Measurements from ENCODE around the gene SYTL5.

Gene SYTL5

DNA sequence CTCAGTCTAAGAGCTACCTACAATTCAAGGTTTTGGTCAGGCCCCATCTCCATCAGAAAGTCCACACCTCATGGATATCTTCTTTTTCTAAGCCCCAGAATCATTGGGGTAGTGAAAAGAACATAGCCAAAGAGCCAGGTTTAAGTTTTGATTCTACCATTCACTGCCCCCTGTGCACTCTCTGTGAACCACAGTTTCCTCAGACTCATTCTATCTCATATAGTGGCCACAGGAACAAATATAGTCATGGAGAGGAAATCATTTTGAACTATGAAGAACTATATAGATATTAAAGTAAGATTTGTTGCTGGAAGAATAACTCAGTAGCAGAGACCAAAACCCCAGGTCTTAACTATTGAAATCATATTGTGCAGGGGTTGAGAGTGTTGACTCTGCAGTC, 3.3 kb downstream of the SYTL5 start:
- Histone ChIP-seq H4K91ac (ENCODE audit: low read depth, low read length, poor library complexity) (no peak overlapping the region), H2BK120ac (ENCODE audit: low read depth, low read length) (no peak overlapping the region), H2BK12ac (ENCODE audit: low read length) (no peak overlapping the region), H3K27me3 (ENCODE audit: control insufficient read depth in 3 of 3, insufficient read depth in 3 of 3, low read depth in 1 of 3, low read length in 3 of 3) (peaks cover 0 to 2% (median 0%) of the 10 kb centered on the region in 3 experiments), H3K4me3 (ENCODE audit: low read length in 2 of 2) (no peak overlapping the region), H3K36me3 (replicated peaks in 1 of 2; ENCODE audit: control insufficient read depth in 2 of 2, insufficient read depth in 2 of 2, low read length in 2 of 2) (no peaks in the 10 kb centered on the region), H3K9me3 (replicated peaks in 1 of 2; ENCODE audit: control insufficient read depth in 2 of 2, insufficient read depth in 1 of 2, low read depth in 1 of 2, low read length in 2 of 2) (no peaks in the 10 kb centered on the region), H3K18ac (ENCODE audit: low read length) (no peak overlapping the region), H3K14ac (ENCODE audit: low read length) (no peak overlapping the region), H2BK5ac (ENCODE audit: low read length) (no peak overlapping the region), H3K79me1 (ENCODE audit: low read depth, low read length) (no peaks in the 10 kb centered on the region), H2AFZ (ENCODE audit: low read length) (no peak overlapping the region), H2BK15ac (ENCODE audit: low read length) (no peak overlapping the region), H3K4me2 (ENCODE audit: insufficient read depth, low read length, poor library complexity, severe bottlenecking) (no peak overlapping the region), H3K23ac (ENCODE audit: low read depth, low read length, poor library complexity) (no peak overlapping the region), H3K9ac (ENCODE audit: low read depth, low read length, poor library complexity) (no peak overlapping the region), H3K4ac (ENCODE audit: low read length) (no peak overlapping the region), H4K8ac (ENCODE audit: low read depth, low read length) (no peak overlapping the region), H2AK5ac (ENCODE audit: low read depth, low read length) (no peak overlapping the region), H3K4me1 (ENCODE audit: control insufficient read depth in 2 of 2, insufficient read depth in 1 of 2, low read depth in 1 of 2, low read length in 2 of 2) (no peaks in the 10 kb centered on the region), H3K27ac (replicated peaks; ENCODE audit: low read length) (no peak overlapping the region)
- DNase-seq (ENCODE audit: low spot score), result no peak

DNA sequence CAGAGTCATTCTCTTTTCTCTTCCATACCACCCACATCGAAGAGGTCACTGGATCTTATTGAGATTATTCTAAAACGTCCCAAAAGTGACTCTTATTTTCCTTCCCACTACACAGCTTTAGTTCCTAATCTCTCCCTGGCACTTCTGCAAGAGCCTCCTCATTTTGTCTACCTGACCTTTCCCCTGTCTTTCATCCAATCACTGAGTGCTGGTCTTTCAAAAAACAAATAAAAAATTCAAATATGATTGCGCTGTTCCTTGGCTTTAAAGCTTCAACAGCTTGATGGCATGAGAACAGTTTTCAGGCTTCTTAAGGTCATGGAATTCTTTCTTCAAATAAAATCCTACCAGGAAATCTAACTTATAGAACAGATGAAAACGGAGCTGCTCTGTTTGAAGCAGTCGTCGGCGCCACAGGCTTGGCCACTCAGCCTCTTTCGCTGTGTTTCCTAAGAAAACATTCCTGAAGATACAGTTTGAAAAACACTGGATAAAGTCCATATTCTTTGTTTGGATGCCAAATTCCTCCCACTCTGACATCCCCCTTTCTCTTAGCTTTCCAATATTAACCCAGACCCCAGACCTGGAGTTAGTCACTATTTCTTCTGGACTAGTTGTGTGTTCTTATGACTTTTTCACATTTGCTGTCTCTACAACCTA, 12.5 kb downstream of the SYTL5 start:
- Histone ChIP-seq H3K18ac (ENCODE audit: low read length) (no peak overlapping the region), H2BK12ac (ENCODE audit: low read length) (no peak overlapping the region), H3K4ac (ENCODE audit: low read length) (no peak overlapping the region), H3K9ac (ENCODE audit: low read depth, low read length, poor library complexity) (no peak overlapping the region), H3K4me2 (ENCODE audit: insufficient read depth, low read length, poor library complexity, severe bottlenecking) (no peak overlapping the region), H2BK120ac (ENCODE audit: low read depth, low read length) (no peak overlapping the region), H2AK5ac (ENCODE audit: low read depth, low read length) (no peak overlapping the region), H3K27me3 (ENCODE audit: control insufficient read depth in 3 of 3, insufficient read depth in 3 of 3, low read depth in 1 of 3, low read length in 3 of 3) (no peaks in the 10 kb centered on the region), H4K8ac (ENCODE audit: low read depth, low read length) (no peak overlapping the region), H3K79me1 (ENCODE audit: low read depth, low read length) (no peaks in the 10 kb centered on the region), H3K27ac (replicated peaks; ENCODE audit: low read length) (no peak overlapping the region), H3K14ac (ENCODE audit: low read length) (no peak overlapping the region), H2AFZ (ENCODE audit: low read length) (no peak overlapping the region), H3K36me3 (replicated peaks in 1 of 2; ENCODE audit: control insufficient read depth in 2 of 2, insufficient read depth in 2 of 2, low read length in 2 of 2) (no peaks in the 10 kb centered on the region), H3K23ac (ENCODE audit: low read depth, low read length, poor library complexity) (no peak overlapping the region), H3K4me3 (ENCODE audit: low read length in 2 of 2) (no peak overlapping the region), H3K9me3 (replicated peaks in 1 of 2; ENCODE audit: control insufficient read depth in 2 of 2, insufficient read depth in 1 of 2, low read depth in 1 of 2, low read length in 2 of 2) (no peaks in the 10 kb centered on the region), H4K91ac (ENCODE audit: low read depth, low read length, poor library complexity) (no peak overlapping the region), H3K4me1 (ENCODE audit: control insufficient read depth in 2 of 2, insufficient read depth in 1 of 2, low read depth in 1 of 2, low read length in 2 of 2) (no peaks in the 10 kb centered on the region), H2BK15ac (ENCODE audit: low read length) (no peak overlapping the region), H2BK5ac (ENCODE audit: low read length) (no peak overlapping the region)
- no CpG with 5 or more reads among the region's 8 CpGs for WGBS, 2 donors (ENCODE audit: extremely low coverage in 2 of 2, insufficient read length in 2 of 2, insufficient replicate concordance in 1 of 2)
- no peak for DNase-seq (ENCODE audit: low spot score)

DNA sequence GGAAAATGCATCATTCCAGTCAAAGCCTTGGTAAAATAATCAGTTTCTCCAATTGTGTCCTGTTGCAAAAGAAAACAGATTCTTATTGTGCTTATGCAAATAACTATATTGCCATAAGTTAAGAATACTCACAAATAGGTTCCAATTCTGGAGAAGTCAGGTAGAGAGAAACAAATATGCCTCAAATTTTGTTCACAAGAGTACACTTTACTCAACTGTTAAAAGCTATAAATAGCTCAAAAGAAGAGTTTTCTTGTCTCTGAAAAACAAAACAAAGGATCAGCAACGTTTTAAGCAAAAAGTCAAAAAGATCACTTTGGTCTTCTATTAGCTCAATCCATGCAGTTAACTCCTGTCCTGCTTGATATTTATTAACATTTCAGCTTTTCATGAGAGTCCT, 21.9 kb downstream of the SYTL5 start:
- no peak overlapping the region for H3K18ac ChIP-seq (ENCODE audit: low read length)
- H3K4me1 ChIP-seq (ENCODE audit: control insufficient read depth in 2 of 2, insufficient read depth in 1 of 2, low read depth in 1 of 2, low read length in 2 of 2), result no peaks in the 10 kb centered on the region
- H3K27me3 ChIP-seq (ENCODE audit: control insufficient read depth in 3 of 3, insufficient read depth in 3 of 3, low read depth in 1 of 3, low read length in 3 of 3), result no peaks in the 10 kb centered on the region
- H2AK5ac ChIP-seq (ENCODE audit: low read depth, low read length), result no peak overlapping the region
- H3K9ac ChIP-seq (ENCODE audit: low read depth, low read length, poor library complexity), result no peak overlapping the region
- no peaks in the 10 kb centered on the region for H3K9me3 ChIP-seq (replicated peaks in 1 of 2; ENCODE audit: control insufficient read depth in 2 of 2, insufficient read depth in 1 of 2, low read depth in 1 of 2, low read length in 2 of 2)
- H3K36me3 ChIP-seq (replicated peaks in 1 of 2; ENCODE audit: control insufficient read depth in 2 of 2, insufficient read depth in 2 of 2, low read length in 2 of 2), result no peaks in the 10 kb centered on the region
- no CpG with 5 or more reads among the region's 1 CpG for WGBS, 2 donors (ENCODE audit: extremely low coverage in 2 of 2, insufficient read length in 2 of 2, insufficient replicate concordance in 1 of 2)
- no peak overlapping the region for H2BK12ac ChIP-seq (ENCODE audit: low read length)
- H3K14ac ChIP-seq (ENCODE audit: low read length), result no peak overlapping the region
- no peak overlapping the region for H3K4ac ChIP-seq (ENCODE audit: low read length)
- H2BK15ac ChIP-seq (ENCODE audit: low read length), result no peak overlapping the region
- H2BK5ac ChIP-seq (ENCODE audit: low read length), result no peak overlapping the region
- no peak overlapping the region for H3K4me2 ChIP-seq (ENCODE audit: insufficient read depth, low read length, poor library complexity, severe bottlenecking)
- H2BK120ac ChIP-seq (ENCODE audit: low read depth, low read length), result no peak overlapping the region
- H3K27ac ChIP-seq (replicated peaks; ENCODE audit: low read length), result no peak overlapping the region
- H4K91ac ChIP-seq (ENCODE audit: low read depth, low read length, poor library complexity), result no peak overlapping the region
- no peak overlapping the region for H3K23ac ChIP-seq (ENCODE audit: low read depth, low read length, poor library complexity)
- H2AFZ ChIP-seq (ENCODE audit: low read length), result no peak overlapping the region
- no peak overlapping the region for H3K4me3 ChIP-seq (ENCODE audit: low read length in 2 of 2)
- no peak overlapping the region for H4K8ac ChIP-seq (ENCODE audit: low read depth, low read length)
- DNase-seq (ENCODE audit: low spot score), result no peak
- H3K79me1 ChIP-seq (ENCODE audit: low read depth, low read length), result no peaks in the 10 kb centered on the region

DNA sequence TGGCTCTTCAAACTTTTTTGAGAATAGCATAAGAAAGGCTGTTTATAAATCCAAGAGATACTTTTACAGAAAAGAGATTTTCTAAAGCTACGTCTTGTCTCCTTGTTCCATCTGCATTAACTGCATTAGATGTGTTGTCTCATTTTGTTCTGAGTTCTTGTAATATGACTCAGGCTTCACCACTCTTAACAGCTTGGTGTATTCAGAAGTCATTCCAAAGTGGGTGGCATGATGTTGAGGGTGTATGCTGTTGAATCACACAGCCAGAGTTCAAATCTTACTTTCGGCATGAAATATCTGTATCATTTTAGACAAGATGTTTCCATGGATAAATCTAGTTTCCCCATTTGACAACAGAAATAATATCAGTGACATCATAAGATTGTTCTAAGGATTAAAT, 30.1 kb downstream of the SYTL5 start:
- Histone ChIP-seq H3K9ac (ENCODE audit: low read depth, low read length, poor library complexity) (no peak overlapping the region), H2BK120ac (ENCODE audit: low read depth, low read length) (no peak overlapping the region), H3K4ac (ENCODE audit: low read length) (no peak overlapping the region), H3K36me3 (replicated peaks in 1 of 2; ENCODE audit: control insufficient read depth in 2 of 2, insufficient read depth in 2 of 2, low read length in 2 of 2) (no peaks in the 10 kb centered on the region), H3K4me3 (ENCODE audit: low read length in 2 of 2) (no peak overlapping the region), H4K91ac (ENCODE audit: low read depth, low read length, poor library complexity) (no peak overlapping the region), H3K9me3 (replicated peaks in 1 of 2; ENCODE audit: control insufficient read depth in 2 of 2, insufficient read depth in 1 of 2, low read depth in 1 of 2, low read length in 2 of 2) (no peaks in the 10 kb centered on the region), H3K23ac (ENCODE audit: low read depth, low read length, poor library complexity) (no peak overlapping the region), H3K4me2 (ENCODE audit: insufficient read depth, low read length, poor library complexity, severe bottlenecking) (no peak overlapping the region), H3K27ac (replicated peaks; ENCODE audit: low read length) (no peak overlapping the region), H2AFZ (ENCODE audit: low read length) (no peak overlapping the region), H2BK15ac (ENCODE audit: low read length) (no peak overlapping the region), H3K14ac (ENCODE audit: low read length) (no peak overlapping the region), H3K18ac (ENCODE audit: low read length) (no peak overlapping the region), H2BK5ac (ENCODE audit: low read length) (no peak overlapping the region), H4K8ac (ENCODE audit: low read depth, low read length) (no peak overlapping the region), H3K27me3 (ENCODE audit: control insufficient read depth in 3 of 3, insufficient read depth in 3 of 3, low read depth in 1 of 3, low read length in 3 of 3) (no peaks in the 10 kb centered on the region), H2AK5ac (ENCODE audit: low read depth, low read length) (no peak overlapping the region), H3K79me1 (ENCODE audit: low read depth, low read length) (no peaks in the 10 kb centered on the region), H3K4me1 (ENCODE audit: control insufficient read depth in 2 of 2, insufficient read depth in 1 of 2, low read depth in 1 of 2, low read length in 2 of 2) (no peaks in the 10 kb centered on the region), H2BK12ac (ENCODE audit: low read length) (no peak overlapping the region)
- no peak for DNase-seq (ENCODE audit: low spot score)
- WGBS, 2 donors (ENCODE audit: extremely low coverage in 2 of 2, insufficient read length in 2 of 2, insufficient replicate concordance in 1 of 2), result no CpG with 5 or more reads among the region's 2 CpGs

All from neuronal stem cell (in vitro differentiated cells).